ENCODE results near the gene SLC47A2. TPM values are rescaled to one million over a fixed set of nuclear protein-coding genes. Genes with fewer than 3 reads are reported as not detected.

Gene SLC47A2
- total and polyA plus RNA-seq, 9 of the 15 experiments (the other 6 are each of a cell fraction or from before 2014, with no cell fraction given): not detected

- Histone ChIP-seq H3K9me1 (ENCODE audit: control insufficient read depth, insufficient read depth, low read length) (no peaks in the 10 kb centered on the region), H3K4me1 (replicated peaks in 1 of 2; ENCODE audit: control insufficient read depth in 2 of 2, insufficient read depth in 2 of 2, low read length in 2 of 2) (no peaks in the 10 kb centered on the region; a peak in 1 of 5 replicates), H4K20me1 (replicated peaks; ENCODE audit: control insufficient read depth, insufficient read depth, low read length) (no peaks in the 10 kb centered on the region), H3K27ac (ENCODE audit: extremely low read depth, low read depth, low read length) (no peak overlapping the region), H2AFZ (ENCODE audit: low read depth, low read length) (no peak overlapping the region), H3K9ac (ENCODE audit: insufficient read depth in 1 of 2, low read depth in 2 of 2, low read length in 2 of 2) (no peak overlapping the region), H3K36me3 (ENCODE audit: control insufficient read depth, insufficient read depth, low read length) (no peaks in the 10 kb centered on the region), H3K9me3 (replicated peaks; ENCODE audit: control insufficient read depth, insufficient read depth, low read depth, low read length) (no peaks in the 10 kb centered on the region), H3K79me2 (ENCODE audit: control insufficient read depth, insufficient read depth, low read length) (no peaks in the 10 kb centered on the region), H3K27me3 (ENCODE audit: control insufficient read depth in 2 of 2, insufficient read depth in 2 of 2, low read length in 2 of 2) (peaks cover 8 to 53% of the 10 kb centered on the region in 2 experiments; a peak in 3 of 5 replicates), H3K4me3 (no peak overlapping the region), H3K4me2 (ENCODE audit: insufficient read depth, low read length) (no peak overlapping the region)
- no peak for ATAC-seq
- FAIRE-seq: no peak
- WGBS (ENCODE audit: insufficient coverage, low coverage, missing lambda C conversion rate): 0% methylated on average over 12 of the region's 12 CpGs
- no peak for TF ChIP-seq HDAC3 (IDR thresholded peaks at IDR 0.05; ENCODE audit: borderline replicate concordance, partially characterized antibody)
- TF ChIP-seq CTCF (IDR thresholded peaks at IDR 0.05 in 2 of 3, conservative IDR thresholded peaks at IDR 0.05 in 1 of 3; ENCODE audit: insufficient read depth in 2 of 3, low read depth in 1 of 3, low read length in 3 of 3): peak in 2 of 3 experiments; percentile 8 to 10; a peak in 1 of 6 replicates
- DNase-seq (ENCODE audit: extremely low read depth in 1 of 4, low spot score in 3 of 4): no peak
- BruUV-seq (replicated peaks): no TSS peak
- intact Hi-C loops (cut with micrococcal nuclease) (no loop called here), in situ Hi-C loops (cut with MboI) (no loop called here)
- CTCF ChIA-PET (ENCODE audit: low intra/inter-chr PET ratio): no interaction called here
- POLR2A ChIA-PET: interaction anchor here (0.7 kb wide), 1 partner anchor 18 kb away, joined by 3 read pairs; no protein-coding TSS in a partner anchor
Measured at GRCh38 chr17:19753661-19754463, 37.5 kb upstream of the SLC47A2 start.
